Right lobe of liver (tissue), 4 donors: ENCODE measurements around the gene MUC5B.

Experiments used
- CTCF ChIP-seq, 4 donors: fragments of 200-600 bp in 3 of 4; fragments of 450-650 bp in 1 of 4; IDR thresholded peaks; one replicate each; pipeline versions ENCODE4 v1.5.1 to v1.8.0; 2016 to 2022; ENCODE audit warnings: antibody characterized with exemption in 4 of 4, mild to moderate bottlenecking in 2 of 4
- POLR2A ChIP-seq: fragments of 450-650 bp; IDR thresholded peaks from one replicate; pipeline ENCODE4 v1.6.1; 2017; ENCODE audit warnings: antibody characterized with exemption, mild to moderate bottlenecking
- donor health status: DM: no; HTN: no; CAD: no.
- donor health status: DM: no; HTN: no; CAD: no.
- donor health status: DM: no; HTN: yes; CAD: no.

- TF ChIP-seq CTCF (IDR thresholded peaks at IDR 0.05) (no peak), POLR2A (no peak)
Measured at GRCh38 chr11:1280116-1281035, 57.5 kb downstream of the MUC5B start.
